H9 (cell line): ENCODE results near the gene NRG3. TPM values are rescaled to one million over a fixed set of nuclear protein-coding genes. Genes with fewer than 3 reads are reported as not detected.

Experiments
- DNase-seq: peaks from one replicate; pipeline ENCODE4 v3.0.0-alpha.2; 2017
- H2AFZ ChIP-seq: one replicate; pipeline ENCODE4 v1.6.1; 2013; ENCODE audit warnings: mild to moderate bottlenecking, low read length, control low read depth, moderate library complexity
- H2AK5ac ChIP-seq: 2 replicates; pipeline ENCODE4 v1.6.1; 2013; ENCODE audit warnings: low read length, control low read depth, mixed read lengths; ENCODE audit not compliant: insufficient read length
- H2BK120ac ChIP-seq: one replicate; pipeline ENCODE4 v1.6.1; 2013; ENCODE audit warnings: low read depth, mild to moderate bottlenecking, low read length, control low read depth, inconsistent platforms; ENCODE audit not compliant: poor library complexity, severe bottlenecking
- H2BK12ac ChIP-seq: 2 replicates; pipeline ENCODE4 v1.6.1; 2013; ENCODE audit warnings: low read length, control low read depth, mixed read lengths, low read depth; ENCODE audit not compliant: insufficient read length
- H2BK15ac ChIP-seq: 2 replicates; pipeline ENCODE4 v1.6.1; 2013; ENCODE audit warnings: low read depth, low read length, control low read depth
- H2BK20ac ChIP-seq: one replicate; pipeline ENCODE4 v1.6.1; 2013; ENCODE audit warnings: low read depth, mild to moderate bottlenecking, low read length, control low read depth, inconsistent platforms; ENCODE audit not compliant: poor library complexity, severe bottlenecking
- H2BK5ac ChIP-seq: 2 replicates; pipeline ENCODE4 v1.6.1; 2013; ENCODE audit warnings: low read length, control low read depth, mixed read lengths; ENCODE audit not compliant: insufficient read length
- H3K14ac ChIP-seq: 2 replicates; pipeline ENCODE4 v1.6.1; 2013; ENCODE audit warnings: low read length, control low read depth; ENCODE audit not compliant: insufficient read depth
- H3K18ac ChIP-seq: 2 replicates; pipeline ENCODE4 v1.6.1; 2013; ENCODE audit warnings: low read depth, mild to moderate bottlenecking, mixed read lengths, low read length, control low read depth; ENCODE audit not compliant: insufficient read length
- H3K23ac ChIP-seq: 2 replicates; pipeline ENCODE4 v1.6.1; 2013; ENCODE audit warnings: low read length, control low read depth, mixed read lengths, low read depth; ENCODE audit not compliant: insufficient read length
- H3K23me2 ChIP-seq: 2 replicates; pipeline ENCODE4 v1.6.1; 2013; ENCODE audit warnings: low read depth, mild to moderate bottlenecking, mixed read lengths, low read length, control low read depth; ENCODE audit not compliant: insufficient read length, poor library complexity, severe bottlenecking
- H3K27ac ChIP-seq: 2 replicates; pipeline ENCODE4 v1.5.1; 2013; ENCODE audit warnings: low read length, control low read depth, mixed read lengths, low read depth; ENCODE audit not compliant: insufficient read length
- H3K27me3 ChIP-seq: 2 replicates; pipeline ENCODE4 v1.6.1; 2013; ENCODE audit warnings: low read length, control low read depth, inconsistent platforms; ENCODE audit not compliant: insufficient read depth
- H3K4ac ChIP-seq: 2 replicates; pipeline ENCODE4 v1.6.1; 2013; ENCODE audit warnings: low read depth, mild to moderate bottlenecking, control low read depth, inconsistent platforms, low read length, moderate library complexity
- H3K4me1 ChIP-seq: 2 replicates; pipeline ENCODE4 v1.6.1; 2013; ENCODE audit warnings: low read length, control low read depth, inconsistent platforms; ENCODE audit not compliant: insufficient read depth
- H3K4me2 ChIP-seq: 2 replicates; pipeline ENCODE4 v1.6.1; 2013; ENCODE audit warnings: low read length, control low read depth, mixed read lengths; ENCODE audit not compliant: insufficient read length, insufficient read depth
- H3K56ac ChIP-seq: 2 replicates; pipeline ENCODE4 v1.6.1; 2013; ENCODE audit warnings: low read depth, mild to moderate bottlenecking, mixed read lengths, low read length, control low read depth; ENCODE audit not compliant: insufficient read length
- H3K79me1 ChIP-seq: 2 replicates; pipeline ENCODE4 v1.6.1; 2013; ENCODE audit warnings: low read depth, mild to moderate bottlenecking, moderate library complexity, low read length, control low read depth, inconsistent platforms; ENCODE audit not compliant: insufficient read depth, poor library complexity, severe bottlenecking
- H3K79me2 ChIP-seq: 2 replicates; pipeline ENCODE4 v1.6.1; 2013; ENCODE audit warnings: low read length, control low read depth, inconsistent platforms; ENCODE audit not compliant: insufficient read depth
- H3K9ac ChIP-seq: 2 replicates; pipeline ENCODE4 v1.6.1; 2013; ENCODE audit warnings: low read length, control low read depth, mixed read lengths; ENCODE audit not compliant: insufficient read length; ENCODE audit errors: extremely low read depth
- H3K9me3 ChIP-seq: one replicate; pipeline ENCODE4 v1.6.1; 2013; ENCODE audit warnings: low read depth, low read length, inconsistent platforms; ENCODE audit not compliant: control insufficient read depth
- H3T11ph ChIP-seq: one replicate; pipeline ENCODE4 v1.6.1; 2013; ENCODE audit warnings: mild to moderate bottlenecking, low read length, control low read depth, inconsistent platforms
- H4K20me1 ChIP-seq: one replicate; pipeline ENCODE4 v1.6.1; 2013; ENCODE audit not compliant: control insufficient read depth, insufficient read length, insufficient read depth
- H4K5ac ChIP-seq: 2 replicates; pipeline ENCODE4 v1.6.1; 2013; ENCODE audit warnings: low read depth, mild to moderate bottlenecking, mixed read lengths, low read length, control low read depth; ENCODE audit not compliant: insufficient read length
- H4K8ac ChIP-seq: replicated peaks from 2 replicates; pipeline ENCODE4 v1.6.1; 2013; ENCODE audit warnings: low read length, control low read depth, mixed read lengths, low read depth; ENCODE audit not compliant: insufficient read length
- H4K91ac ChIP-seq: 2 replicates; pipeline ENCODE4 v1.6.1; 2013; ENCODE audit warnings: low read depth, mild to moderate bottlenecking, moderate library complexity, mixed read lengths, low read length, control low read depth; ENCODE audit not compliant: insufficient read length
- H3K27ac Mint-ChIP-seq, 3 experiments: 2 replicates in 2 of 3; 3 replicates in 1 of 3; pipeline ENCODE4 v1.8.0; 2020 to 2021; ENCODE audit warnings: mixed read lengths in 3 of 3, mild to moderate bottlenecking in 1 of 3, moderate library complexity in 1 of 3
- H3K27me3 Mint-ChIP-seq: 2 replicates; pipeline ENCODE4 v1.8.0; 2021; ENCODE audit warnings: low read depth, mild to moderate bottlenecking, moderate library complexity, mixed read lengths
- H3K36me3 Mint-ChIP-seq, 3 experiments: 2 replicates in 2 of 3; 3 replicates in 1 of 3; pipeline ENCODE4 v1.8.0; 2020 to 2021; ENCODE audit warnings: low read depth in 3 of 3, mixed read lengths in 3 of 3; ENCODE audit not compliant: insufficient read depth in 1 of 3
- H3K4me1 Mint-ChIP-seq, 2 experiments: 2 replicates each; pipeline ENCODE4 v1.8.0; 2020; ENCODE audit warnings: mixed read lengths in 2 of 2
- H3K4me3 Mint-ChIP-seq, 2 experiments: 2 replicates in 1 of 2; 3 replicates in 1 of 2; pipeline ENCODE4 v1.8.0; 2020 to 2021; ENCODE audit warnings: mild to moderate bottlenecking in 2 of 2, mixed read lengths in 2 of 2, moderate library complexity in 1 of 2
- H3K9me3 Mint-ChIP-seq, 2 experiments: 2 replicates in 1 of 2; 3 replicates in 1 of 2; pipeline ENCODE4 v1.8.0; 2020; ENCODE audit warnings: mild to moderate bottlenecking in 2 of 2, mixed read lengths in 2 of 2, moderate library complexity in 1 of 2
- CTCF ChIP-seq: fragments of 200-600 bp; sonication (generic); conservative IDR thresholded peaks from 3 replicates; pipeline ENCODE4 v1.8.0; 2021; ENCODE audit warnings: antibody characterized with exemption, mild to moderate bottlenecking
- WGBS: extraction: QIAGEN DNeasy Blood & Tissue Kit; methylation state at CpG from one replicate; pipeline ENCODE4 v1.1.7; 2013; ENCODE audit warnings: missing lambda C conversion rate, low lambda C conversion rate, mixed read lengths; ENCODE audit not compliant: insufficient read length; ENCODE audit errors: extremely low coverage; 5-methylcytosine and 5-hydroxymethylcytosine counted together
- total RNA-seq: library from RNA; stranded (reverse); gene quantifications from 2 replicates; pipeline ENCODE4 v1.2.1, GENCODE V29; 2021

Gene NRG3
- total RNA-seq, 1 experiment from 2014 or later = 1.6 TPM

- Mint-ChIP-seq H3K4me1 (peaks cover 3 to 5% of the 10 kb centered on the region in 2 experiments; a peak in 2 of 4 replicates), H3K27ac (no peak overlapping the region), H3K4me3 (no peak overlapping the region), H3K9me3 (no peaks in the 10 kb centered on the region), H3K36me3 (no peaks in the 10 kb centered on the region), H3K27me3 (no peaks in the 10 kb centered on the region)
- no CpG with 5 or more reads among the region's 3 CpGs for WGBS
- Histone ChIP-seq H2BK5ac (no peak overlapping the region), H3K4ac (no peak overlapping the region), H4K91ac (no peak overlapping the region), H2AFZ (no peak overlapping the region), H3K79me2 (no peaks in the 10 kb centered on the region), H4K5ac (no peak overlapping the region), H3K14ac (no peak overlapping the region), H2BK15ac (no peak overlapping the region), H2AK5ac (no peak overlapping the region), H3K18ac (no peak overlapping the region), H3K4me2 (no peak overlapping the region), H3T11ph (no peak overlapping the region), H3K23ac (no peak overlapping the region), H3K9ac (no peak overlapping the region), H2BK12ac (no peak overlapping the region), H4K20me1 (no peaks in the 10 kb centered on the region), H3K27me3 (no peaks in the 10 kb centered on the region), H3K56ac (no peak overlapping the region), H3K27ac (no peak overlapping the region), H3K23me2 (no peaks in the 10 kb centered on the region), H2BK120ac (no peak overlapping the region), H3K4me1 (no peaks in the 10 kb centered on the region), H2BK20ac (no peak overlapping the region), H3K9me3 (no peaks in the 10 kb centered on the region), H3K79me1 (no peaks in the 10 kb centered on the region), H4K8ac (no peak overlapping the region)
- no peak for TF ChIP-seq CTCF
- no peak for DNase-seq
Measured at GRCh38 chr10:82171899-82172298, 296.9 kb downstream of the NRG3 start.
